Peyer's patch (tissue), 4 donors: ENCODE measurements around the gene TMEM9. TPM values are rescaled to one million over a fixed set of nuclear protein-coding genes. Genes with fewer than 3 reads are reported as not detected.

Experiments used
- DNase-seq, 3 donors: peaks; one replicate each; pipeline ENCODE4 v3.0.0-alpha.2; 2017 to 2019
- H3K27ac ChIP-seq, 4 donors: fragments of 200-600 bp; sonication (generic); one replicate each; pipeline ENCODE4 v1.5.1; 2016 to 2019
- H3K27me3 ChIP-seq, 2 donors: fragments of 200-600 bp; sonication (generic); one replicate each; pipeline ENCODE4 v1.5.1; 2019
- H3K36me3 ChIP-seq, 3 donors: fragments of 200-600 bp; sonication (generic); one replicate each; pipeline ENCODE4 v1.5.1; 2016 to 2019
- H3K4me1 ChIP-seq, 4 donors: fragments of 200-600 bp; sonication (generic); one replicate each; pipeline ENCODE4 v1.5.1; 2016 to 2019
- H3K4me3 ChIP-seq, 4 donors: fragments of 200-600 bp; sonication (generic); 1 replicate in 3 of 4; 2 replicates in 1 of 4; pipeline ENCODE4 v1.5.1; 2016 to 2019; ENCODE audit warnings: mild to moderate bottlenecking in 1 of 4
- H3K9me3 ChIP-seq, 4 donors: fragments of 200-600 bp; sonication (generic); one replicate each; pipeline ENCODE4 v1.5.1; 2016 to 2019; ENCODE audit warnings: mild to moderate bottlenecking in 1 of 4
- POLR2A ChIP-seq, 2 donors: fragments of 450-650 bp; IDR thresholded peaks; one replicate each; pipeline ENCODE4 v1.5.1; 2017; ENCODE audit warnings: antibody characterized with exemption in 2 of 2, mild to moderate bottlenecking in 2 of 2, moderate library complexity in 2 of 2
- total RNA-seq, 4 donors: library from RNA; depleted of rRNA; stranded (reverse); fragments of >200 nt; gene quantifications; one replicate each; pipeline ENCODE4 v1.1.0, GENCODE V29; 2016
- TF ChIP-seq, protein P1 (sequence below), 6 experiments: fragments of 450-650 bp in 4 of 6; fragments of 200-600 bp in 2 of 6; sonication (generic) in 1 of 6; IDR thresholded peaks; one replicate each; pipeline ENCODE4 v1.5.1; 2017 to 2019; ENCODE audit warnings: antibody characterized with exemption in 6 of 6, mild to moderate bottlenecking in 3 of 6, moderate library complexity in 1 of 6

TMEM9 gene
- total RNA-seq, 4 donors from 2014 or later = 20.6 to 32.3 (median 27.1) TPM

DNA sequence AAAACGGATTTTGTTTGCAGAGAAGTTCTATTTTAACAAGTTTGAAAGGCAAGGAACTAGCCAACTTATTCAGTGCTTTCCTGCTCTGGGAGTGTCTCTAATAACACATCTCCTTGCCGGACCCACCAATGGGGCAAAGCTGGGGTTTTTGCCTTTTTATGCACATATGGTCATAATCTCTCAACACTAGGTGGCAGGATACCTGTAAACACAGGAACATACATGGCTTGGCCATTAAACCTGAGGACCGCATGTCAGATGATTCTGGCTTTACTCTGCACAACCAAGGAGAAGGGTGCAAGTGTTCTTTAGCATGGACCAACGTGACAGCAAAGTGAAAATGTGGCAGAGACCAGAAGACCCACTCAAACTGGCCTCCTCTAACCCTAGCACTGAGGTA lies 4.9 kb downstream of the TMEM9 start:
- no peaks in the 10 kb centered on the region for H3K27me3 ChIP-seq
- H3K9me3 ChIP-seq = no peaks in the 10 kb centered on the region
- no peak overlapping the region for H3K27ac ChIP-seq
- H3K4me3 ChIP-seq = no peak overlapping the region
- peaks cover 0 to 31% (median 0%) of the 10 kb centered on the region in 3 donors for H3K36me3 ChIP-seq
- H3K4me1 ChIP-seq = peaks cover 0 to 7% (median 3%) of the 10 kb centered on the region in 4 donors
- TF ChIP-seq, protein P1, sequence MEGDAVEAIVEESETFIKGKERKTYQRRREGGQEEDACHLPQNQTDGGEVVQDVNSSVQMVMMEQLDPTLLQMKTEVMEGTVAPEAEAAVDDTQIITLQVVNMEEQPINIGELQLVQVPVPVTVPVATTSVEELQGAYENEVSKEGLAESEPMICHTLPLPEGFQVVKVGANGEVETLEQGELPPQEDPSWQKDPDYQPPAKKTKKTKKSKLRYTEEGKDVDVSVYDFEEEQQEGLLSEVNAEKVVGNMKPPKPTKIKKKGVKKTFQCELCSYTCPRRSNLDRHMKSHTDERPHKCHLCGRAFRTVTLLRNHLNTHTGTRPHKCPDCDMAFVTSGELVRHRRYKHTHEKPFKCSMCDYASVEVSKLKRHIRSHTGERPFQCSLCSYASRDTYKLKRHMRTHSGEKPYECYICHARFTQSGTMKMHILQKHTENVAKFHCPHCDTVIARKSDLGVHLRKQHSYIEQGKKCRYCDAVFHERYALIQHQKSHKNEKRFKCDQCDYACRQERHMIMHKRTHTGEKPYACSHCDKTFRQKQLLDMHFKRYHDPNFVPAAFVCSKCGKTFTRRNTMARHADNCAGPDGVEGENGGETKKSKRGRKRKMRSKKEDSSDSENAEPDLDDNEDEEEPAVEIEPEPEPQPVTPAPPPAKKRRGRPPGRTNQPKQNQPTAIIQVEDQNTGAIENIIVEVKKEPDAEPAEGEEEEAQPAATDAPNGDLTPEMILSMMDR (IDR thresholded peaks at IDR 0.05) = peak in 5 of 6 experiments; percentile 5 to 70 (median 67)
- TF ChIP-seq POLR2A (IDR thresholded peaks at IDR 0.05) = no peak
- DNase-seq = peak in 1 of 3 donors; percentile 24

- H3K36me3 ChIP-seq = peaks cover 0 to 50% (median 0%) of the 10 kb centered on the region in 3 donors
Observed at GRCh38 chr1:201147396-201148015, 6.8 kb downstream of the TMEM9 start.

GRCh38 chr1:201146626-201147390 lies 7.5 kb downstream of the TMEM9 start:
- H3K27ac ChIP-seq = no peak overlapping the region
- DNase-seq = no peak
- H3K9me3 ChIP-seq = no peaks in the 10 kb centered on the region
- no peak overlapping the region for H3K4me3 ChIP-seq
- no peak for TF ChIP-seq POLR2A (IDR thresholded peaks at IDR 0.05)
- TF ChIP-seq, protein P1 (IDR thresholded peaks at IDR 0.05) = no peak
- no peaks in the 10 kb centered on the region for H3K27me3 ChIP-seq
- peaks cover 0 to 50% (median 0%) of the 10 kb centered on the region in 3 donors for H3K36me3 ChIP-seq
- no peaks in the 10 kb centered on the region for H3K4me1 ChIP-seq

More at GRCh38 chr1:201147396-201148015, 6.8 kb downstream of the TMEM9 start:
- Histone ChIP-seq H3K9me3 (no peaks in the 10 kb centered on the region), H3K27me3 (no peaks in the 10 kb centered on the region), H3K4me3 (no peak overlapping the region), H3K27ac (no peak overlapping the region), H3K4me1 (no peaks in the 10 kb centered on the region)
- no peak for DNase-seq
- TF ChIP-seq, protein P1 (IDR thresholded peaks at IDR 0.05) = no peak
- TF ChIP-seq POLR2A (IDR thresholded peaks at IDR 0.05) = no peak

DNA sequence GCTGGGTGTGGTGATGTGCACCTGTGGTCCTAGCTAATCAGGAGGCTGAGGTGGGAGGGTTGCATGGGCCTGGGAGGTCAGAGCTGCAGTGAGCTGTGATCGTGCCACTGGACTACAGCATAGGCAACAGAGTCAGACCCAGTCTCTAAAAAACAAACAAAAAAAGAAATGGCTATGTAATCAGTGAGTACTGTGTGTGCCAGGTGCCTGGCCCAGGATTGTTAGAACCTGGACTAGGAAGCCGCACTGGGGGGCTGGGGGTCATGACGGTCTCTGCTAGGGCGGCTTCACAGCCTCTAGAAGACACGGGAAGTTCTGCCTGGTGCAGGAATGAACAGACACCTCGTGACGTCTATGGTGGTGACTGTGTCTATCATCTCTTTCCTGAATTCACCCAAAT lies 8.5 kb downstream of the TMEM9 start:
- Histone ChIP-seq H3K36me3 (peaks cover 0 to 50% (median 0%) of the 10 kb centered on the region in 3 donors), H3K4me3 (no peak overlapping the region), H3K4me1 (no peaks in the 10 kb centered on the region), H3K27ac (no peak overlapping the region), H3K9me3 (no peaks in the 10 kb centered on the region), H3K27me3 (no peaks in the 10 kb centered on the region)
- TF ChIP-seq, protein P1 (IDR thresholded peaks at IDR 0.05) = no peak
- TF ChIP-seq POLR2A (IDR thresholded peaks at IDR 0.05) = no peak
- no peak for DNase-seq

- Histone ChIP-seq H3K4me3 (no peak overlapping the region), H3K36me3 (peaks cover 0 to 56% (median 0%) of the 10 kb centered on the region in 3 donors), H3K9me3 (no peaks in the 10 kb centered on the region), H3K27me3 (no peaks in the 10 kb centered on the region), H3K4me1 (no peaks in the 10 kb centered on the region), H3K27ac (no peak overlapping the region)
- TF ChIP-seq, protein P1 (IDR thresholded peaks at IDR 0.05) = no peak
- TF ChIP-seq POLR2A (IDR thresholded peaks at IDR 0.05) = no peak
- no peak for DNase-seq
Observed at GRCh38 chr1:201145132-201145531, 9.1 kb downstream of the TMEM9 start.
